ENCODE measurements around the gene NDUFC1.
A peak's percentile ranks its signal among the peaks of the same experiment; 100 is the strongest.

NDUFC1 gene

GRCh38 chr4:139253046-139253445 is 49.2 kb downstream of the NDUFC1 start:
- no peak overlapping the region for H3K4me3 ChIP-seq (replicated peaks; ENCODE audit: low read depth, low read length)
- no peak for TF ChIP-seq CTCF (IDR thresholded peaks at IDR 0.05; ENCODE audit: low read depth, low read length, missing control alignments)
- DNase-seq (ENCODE audit: extremely low read depth, low read depth), result no peak

DNA sequence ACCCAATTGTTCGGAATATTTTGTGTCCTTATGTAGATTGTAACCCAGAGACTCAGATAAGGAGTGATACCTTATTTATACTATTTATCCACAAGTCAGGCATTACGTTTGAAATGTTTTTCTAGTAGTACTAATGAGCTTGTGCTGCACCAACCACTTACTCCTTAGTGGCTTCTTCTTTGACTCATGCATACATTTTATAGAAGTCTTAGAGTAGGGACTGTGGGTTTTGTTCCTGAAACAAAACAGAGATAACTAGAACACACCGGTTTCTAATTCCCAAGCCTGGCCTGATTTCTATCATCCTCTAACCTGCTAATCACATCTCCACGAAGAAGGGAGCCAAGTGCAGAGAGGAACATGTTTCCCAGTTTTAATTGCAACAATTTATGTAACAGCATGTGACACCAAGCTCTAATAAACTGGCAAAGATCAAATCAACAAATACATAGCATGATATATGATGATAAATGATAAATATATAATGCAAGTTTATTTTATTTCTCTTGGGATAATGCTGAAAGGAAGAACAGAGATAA is 54.5 kb downstream of the NDUFC1 start:
- no peak for TF ChIP-seq CTCF (IDR thresholded peaks at IDR 0.05; ENCODE audit: low read depth, low read length, missing control alignments)
- no peak for DNase-seq (ENCODE audit: extremely low read depth, low read depth)
- no peak overlapping the region for H3K4me3 ChIP-seq (replicated peaks; ENCODE audit: low read depth, low read length)

DNA sequence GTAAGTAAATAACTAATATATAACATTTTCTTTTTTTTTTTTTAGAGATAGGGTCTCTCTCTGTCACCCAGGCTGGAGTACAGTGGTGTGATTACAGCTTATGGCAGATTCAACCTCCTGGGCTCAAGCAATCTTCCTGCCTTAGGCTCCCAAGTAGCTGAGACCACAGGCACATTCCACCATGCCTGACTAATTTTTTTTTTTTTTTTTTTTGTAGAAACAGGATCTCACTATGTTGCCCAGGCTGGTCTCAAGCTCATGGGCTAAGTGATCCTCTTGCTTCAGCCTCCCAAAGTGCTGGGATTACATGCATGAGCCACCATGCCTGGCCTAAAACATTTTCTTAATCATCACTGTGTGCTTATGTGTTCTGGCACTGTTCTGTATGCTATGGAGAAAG is 55.0 kb downstream of the NDUFC1 start:
- H3K4me3 ChIP-seq (replicated peaks; ENCODE audit: low read depth, low read length), result no peak overlapping the region
- no peak for TF ChIP-seq CTCF (IDR thresholded peaks at IDR 0.05; ENCODE audit: low read depth, low read length, missing control alignments)
- no peak for DNase-seq (ENCODE audit: extremely low read depth, low read depth)

- no peak overlapping the region for H3K4me3 ChIP-seq (replicated peaks; ENCODE audit: low read depth, low read length)
- no peak for TF ChIP-seq CTCF (IDR thresholded peaks at IDR 0.05; ENCODE audit: low read depth, low read length, missing control alignments)
- no peak for DNase-seq (ENCODE audit: extremely low read depth, low read depth)
These were observed 56.1 kb downstream of the NDUFC1 start for GRCh38 chr4:139246166-139246565.

DNA sequence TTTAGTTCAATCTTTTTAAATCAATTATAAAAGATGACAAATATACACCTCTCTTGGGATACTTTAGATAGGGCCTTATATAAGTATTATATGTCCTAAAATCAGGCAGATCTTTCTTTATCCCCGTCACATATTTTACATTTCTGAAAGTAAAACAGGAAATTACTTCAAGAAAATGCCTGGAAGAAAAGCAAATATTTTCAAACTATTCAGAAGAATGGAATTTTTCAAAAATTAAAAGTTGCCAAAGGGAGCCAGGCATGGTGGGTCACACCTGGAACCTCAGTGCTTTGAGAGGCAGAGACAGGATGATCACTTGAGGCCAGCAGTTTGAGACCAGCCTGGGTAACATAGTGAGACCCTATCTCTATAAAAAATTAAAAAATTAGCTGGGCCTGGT is 56.7 kb downstream of the NDUFC1 start:
- no peak for TF ChIP-seq CTCF (IDR thresholded peaks at IDR 0.05; ENCODE audit: low read depth, low read length, missing control alignments)
- DNase-seq (ENCODE audit: extremely low read depth, low read depth), result no peak
- no peak overlapping the region for H3K4me3 ChIP-seq (replicated peaks; ENCODE audit: low read depth, low read length)

DNA sequence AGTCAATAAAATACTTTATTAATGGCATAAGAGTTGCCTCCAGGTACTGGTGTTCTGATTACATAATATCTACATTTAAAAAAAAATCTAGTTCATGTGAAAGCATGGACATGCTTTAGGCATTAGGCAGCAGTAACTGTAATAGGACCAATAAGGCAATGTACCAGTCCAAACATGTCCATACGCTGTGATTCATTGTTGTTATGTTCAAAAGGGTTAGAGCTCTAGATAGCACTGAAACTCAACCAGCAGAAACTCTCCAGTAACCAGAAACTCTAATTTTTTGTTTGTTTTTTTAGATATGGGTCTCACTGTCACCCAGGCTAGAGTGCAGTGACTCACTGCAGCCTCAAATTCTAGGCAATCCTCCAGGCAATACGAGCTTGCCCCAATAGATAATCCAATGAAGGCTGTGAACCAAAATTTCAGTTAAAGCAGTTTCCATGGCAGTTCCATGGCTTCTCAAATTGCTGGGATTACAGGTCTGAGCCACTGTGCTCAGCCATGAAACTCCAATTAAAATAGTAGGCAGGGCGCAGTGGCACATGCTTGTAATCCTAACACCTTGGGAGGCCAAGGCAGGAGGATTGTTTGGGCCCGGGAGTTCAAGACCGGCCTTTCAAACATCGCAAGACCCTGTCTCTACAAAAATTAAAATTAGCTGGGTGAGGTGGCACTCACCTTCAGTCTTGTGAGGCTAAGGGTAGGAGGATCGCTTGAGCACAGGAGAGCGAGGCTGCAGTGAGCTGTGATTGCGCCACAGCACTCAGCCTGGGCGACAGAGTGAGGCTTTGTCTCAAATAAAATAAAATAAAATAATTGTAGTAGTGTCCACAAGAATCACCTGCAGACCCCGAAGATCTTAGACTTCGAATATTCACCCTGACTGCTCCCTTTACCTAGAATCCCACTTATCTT is 58.6 kb downstream of the NDUFC1 start:
- TF ChIP-seq CTCF (IDR thresholded peaks at IDR 0.05; ENCODE audit: low read depth, low read length, missing control alignments), result no peak
- peak; percentile 99 for DNase-seq (ENCODE audit: extremely low read depth, low read depth)
- no peak overlapping the region for H3K4me3 ChIP-seq (replicated peaks; ENCODE audit: low read depth, low read length)
